ENCODE data around the gene COL5A1.

COL5A1 gene

GRCh38 chr9:134733480-134734232 is 92.1 kb downstream of the COL5A1 start:
- TF ChIP-seq FOXP2 (optimal IDR thresholded peaks at IDR 0.05; ENCODE audit: borderline replicate concordance, extremely low read depth, extremely low read length, insufficient read depth): no peak
- no peak for TF ChIP-seq TAF1 (IDR thresholded peaks at IDR 0.05; ENCODE audit: borderline replicate concordance, insufficient read depth, low read length)
- TF ChIP-seq POLR2AphosphoS5 (IDR thresholded peaks at IDR 0.05; ENCODE audit: low read depth, low read length): no peak
- TF ChIP-seq REST (IDR thresholded peaks at IDR 0.05; ENCODE audit: insufficient read depth in 1 of 2, low read depth in 2 of 2, low read length in 2 of 2): no peak
- TF ChIP-seq SIN3A (IDR thresholded peaks at IDR 0.05; ENCODE audit: borderline replicate concordance, insufficient read depth, low read length): no peak

- TF ChIP-seq TAF1 (IDR thresholded peaks at IDR 0.05; ENCODE audit: borderline replicate concordance, insufficient read depth, low read length) (no peak), FOXP2 (optimal IDR thresholded peaks at IDR 0.05; ENCODE audit: borderline replicate concordance, extremely low read depth, extremely low read length, insufficient read depth) (no peak), SIN3A (IDR thresholded peaks at IDR 0.05; ENCODE audit: borderline replicate concordance, insufficient read depth, low read length) (no peak), REST (IDR thresholded peaks at IDR 0.05; ENCODE audit: insufficient read depth in 1 of 2, low read depth in 2 of 2, low read length in 2 of 2) (no peak), POLR2AphosphoS5 (IDR thresholded peaks at IDR 0.05; ENCODE audit: low read depth, low read length) (no peak)
Measured at GRCh38 chr9:134734270-134734669, 92.7 kb downstream of the COL5A1 start.

GRCh38 chr9:134735441-134736175 is 94.0 kb downstream of the COL5A1 start:
- TF ChIP-seq FOXP2 (optimal IDR thresholded peaks at IDR 0.05; ENCODE audit: borderline replicate concordance, extremely low read depth, extremely low read length, insufficient read depth): no peak
- no peak for TF ChIP-seq REST (IDR thresholded peaks at IDR 0.05; ENCODE audit: insufficient read depth in 1 of 2, low read depth in 2 of 2, low read length in 2 of 2)
- no peak for TF ChIP-seq SIN3A (IDR thresholded peaks at IDR 0.05; ENCODE audit: borderline replicate concordance, insufficient read depth, low read length)
- TF ChIP-seq POLR2AphosphoS5 (IDR thresholded peaks at IDR 0.05; ENCODE audit: low read depth, low read length): no peak
- TF ChIP-seq TAF1 (IDR thresholded peaks at IDR 0.05; ENCODE audit: borderline replicate concordance, insufficient read depth, low read length): no peak

- TF ChIP-seq SIN3A (IDR thresholded peaks at IDR 0.05; ENCODE audit: borderline replicate concordance, insufficient read depth, low read length): no peak
- TF ChIP-seq REST (IDR thresholded peaks at IDR 0.05; ENCODE audit: insufficient read depth in 1 of 2, low read depth in 2 of 2, low read length in 2 of 2): no peak
- no peak for TF ChIP-seq POLR2AphosphoS5 (IDR thresholded peaks at IDR 0.05; ENCODE audit: low read depth, low read length)
- TF ChIP-seq FOXP2 (optimal IDR thresholded peaks at IDR 0.05; ENCODE audit: borderline replicate concordance, extremely low read depth, extremely low read length, insufficient read depth): no peak
- TF ChIP-seq TAF1 (IDR thresholded peaks at IDR 0.05; ENCODE audit: borderline replicate concordance, insufficient read depth, low read length): no peak
Measured at GRCh38 chr9:134736791-134737497, 95.3 kb downstream of the COL5A1 start.

Data from PFSK-1 (cell line).